Fibroblast of lung (primary cell): Measurements from ENCODE around the gene IP6K2. TPM values are rescaled to one million over a fixed set of nuclear protein-coding genes. Genes with fewer than 3 reads are reported as not detected.

ENCODE experiments used
- DNase-seq, 2 donors: peaks; one replicate each; pipeline versions ENCODE4 v3.0.0 to v3.0.0-alpha.2; 2010; ENCODE audit warnings: low read depth in 2 of 2
- H2AFZ ChIP-seq: 2 replicates; pipeline ENCODE4 v1.5.1; 2012; ENCODE audit warnings: low read length, control low read depth, inconsistent platforms
- H3K27ac ChIP-seq: 2 replicates; pipeline ENCODE4 v1.5.1; 2011; ENCODE audit warnings: low read length, control low read depth; ENCODE audit not compliant: insufficient read depth
- H3K27me3 ChIP-seq: 2 replicates; pipeline ENCODE4 v1.5.1; 2011; ENCODE audit warnings: mild to moderate bottlenecking, low read length; ENCODE audit not compliant: control insufficient read depth, insufficient read depth
- H3K36me3 ChIP-seq: 2 replicates; pipeline ENCODE4 v1.5.1; 2011; ENCODE audit warnings: low read length; ENCODE audit not compliant: control insufficient read depth, insufficient read depth
- H3K4me1 ChIP-seq: 2 replicates; pipeline ENCODE4 v1.5.1; 2011; ENCODE audit warnings: low read length; ENCODE audit not compliant: control insufficient read depth, insufficient read depth; ENCODE audit errors: extremely low read depth
- H3K4me2 ChIP-seq: 2 replicates; pipeline ENCODE4 v1.5.1; 2011; ENCODE audit warnings: low read length, control low read depth; ENCODE audit not compliant: insufficient read depth; ENCODE audit errors: extremely low read depth
- H3K4me3 ChIP-seq, 4 experiments: fragments of 200-600 bp in 1 of 4; sonication (generic) in 1 of 4; replicated peaks in 1 of 4; 2 replicates each; pipeline ENCODE4 v1.5.1; 2011 to 2016; ENCODE audit warnings: low read length in 4 of 4, low read depth in 3 of 4, mild to moderate bottlenecking in 3 of 4, control low read depth in 2 of 4, inconsistent platforms in 1 of 4, mixed read lengths in 1 of 4; ENCODE audit not compliant: insufficient read depth in 1 of 4; ENCODE audit errors: control extremely low read depth in 1 of 4
- H3K79me2 ChIP-seq: 2 replicates; pipeline ENCODE4 v1.5.1; 2012; ENCODE audit warnings: mild to moderate bottlenecking, low read length, inconsistent platforms; ENCODE audit not compliant: control insufficient read depth, insufficient read depth
- H3K9ac ChIP-seq: 2 replicates; pipeline ENCODE4 v1.5.1; 2011; ENCODE audit warnings: mild to moderate bottlenecking, low read length, control low read depth; ENCODE audit not compliant: insufficient read depth
- H3K9me3 ChIP-seq: 2 replicates; pipeline ENCODE4 v1.5.1; 2012; ENCODE audit warnings: low read depth, low read length; ENCODE audit not compliant: control insufficient read depth, insufficient read depth
- H4K20me1 ChIP-seq: 2 replicates; pipeline ENCODE4 v1.5.1; 2011; ENCODE audit warnings: low read length; ENCODE audit not compliant: control insufficient read depth, insufficient read depth; ENCODE audit errors: extremely low read depth
- CTCF ChIP-seq, 2 donors: IDR thresholded peaks in 1 of 2; conservative IDR thresholded peaks in 1 of 2; 1 replicate in 1 of 2; 2 replicates in 1 of 2; pipeline ENCODE4 v1.5.1; 2011 to 2012; ENCODE audit warnings: low read length in 2 of 2, control low read depth in 1 of 2, inconsistent platforms in 1 of 2, low read depth in 1 of 2, mild to moderate bottlenecking in 1 of 2
- EZH2 ChIP-seq: IDR thresholded peaks from 2 replicates; pipeline ENCODE4 v1.5.1; 2012; ENCODE audit warnings: low read length, control low read depth, mild to moderate bottlenecking; ENCODE audit errors: missing control alignments
- polyA plus RNA-seq, 2 donors: library from polyadenylated mRNA; depleted of rRNA in 1 of 2; stranded (reverse) in 1 of 2; unstranded in 1 of 2; fragments of >200 nt; gene quantifications; 2 replicates each; pipeline ENCODE4 v1.2.1, GENCODE V29; 2011 to 2012; ENCODE audit warnings: missing spikeins in 1 of 2
- total RNA-seq: library from RNA; depleted of rRNA; stranded (reverse); fragments of >200 nt; gene quantifications from 2 replicates; pipeline ENCODE4 v1.2.1, GENCODE V29; 2014

Gene IP6K2
- total and polyA plus RNA-seq, 2 donors (not counting 1 experiment from before 2014, with no cell fraction given) = 53.5 to 58.9 TPM

GRCh38 chr3:48685603-48686511 is 31.2 kb downstream of the IP6K2 start, which contains the start of gene NCKIPSD:
NCKIPSD (minus strand) TSS chr3:48685915; CDS start chr3:48685807, 108 bp downstream.
- H3K4me1 ChIP-seq = peaks cover 19% of the 10 kb centered on the region
- H3K79me2 ChIP-seq = peaks cover 14% of the 10 kb centered on the region
- H3K4me3 ChIP-seq = peak within 1 kb of the TSS; percentile 78 to 89 (median 84)
- peak; percentile 64 to 65 for TF ChIP-seq CTCF (conservative IDR thresholded peaks at IDR 0.05 in 1 of 2, IDR thresholded peaks at IDR 0.05 in 1 of 2; ENCODE audit: low read depth in 1 of 2, low read length in 2 of 2)
- no peak for TF ChIP-seq EZH2
- H3K9ac ChIP-seq = peak within 1 kb of the TSS; percentile 78
- DNase-seq = peak; percentile 71 to 76
- peak within 1 kb of the TSS; percentile 97 for H3K4me2 ChIP-seq
- H3K27me3 ChIP-seq = no peaks in the 10 kb centered on the region
- H3K27ac ChIP-seq = peak within 1 kb of the TSS; percentile 54
- H4K20me1 ChIP-seq = no peaks in the 10 kb centered on the region
- H2AFZ ChIP-seq = peak within 1 kb of the TSS; percentile 89
- peaks cover 37% of the 10 kb centered on the region for H3K36me3 ChIP-seq
- no peaks in the 10 kb centered on the region for H3K9me3 ChIP-seq

GRCh38 chr3:48685293-48685602 is 31.8 kb downstream of the IP6K2 start:
- Histone ChIP-seq H3K4me2 (peak overlapping the region; percentile 95), H3K27ac (peak overlapping the region; percentile 54), H3K36me3 (peaks cover 39% of the 10 kb centered on the region), H4K20me1 (no peaks in the 10 kb centered on the region), H2AFZ (peak overlapping the region; percentile 89), H3K9me3 (no peaks in the 10 kb centered on the region), H3K27me3 (no peaks in the 10 kb centered on the region), H3K9ac (peak overlapping the region; percentile 78), H3K4me3 (peak overlapping the region; percentile 78 to 89 (median 84)), H3K4me1 (peaks cover 19% of the 10 kb centered on the region), H3K79me2 (peaks cover 14% of the 10 kb centered on the region)
- TF ChIP-seq CTCF (conservative IDR thresholded peaks at IDR 0.05 in 1 of 2, IDR thresholded peaks at IDR 0.05 in 1 of 2; ENCODE audit: low read depth in 1 of 2, low read length in 2 of 2) (no peak), EZH2 (no peak)
- DNase-seq = no peak

- peak overlapping the region; percentile 97 for H3K4me2 ChIP-seq
- H3K4me1 ChIP-seq = peaks cover 19% of the 10 kb centered on the region
- no peaks in the 10 kb centered on the region for H3K9me3 ChIP-seq
- DNase-seq = peak in 1 of 2 donors; percentile 36
- H3K27me3 ChIP-seq = no peaks in the 10 kb centered on the region
- peak overlapping the region; percentile 11 for H2AFZ ChIP-seq
- TF ChIP-seq CTCF (conservative IDR thresholded peaks at IDR 0.05 in 1 of 2, IDR thresholded peaks at IDR 0.05 in 1 of 2; ENCODE audit: low read depth in 1 of 2, low read length in 2 of 2) (no peak), EZH2 (no peak)
- peaks cover 14% of the 10 kb centered on the region for H3K79me2 ChIP-seq
- H3K27ac ChIP-seq = no peak overlapping the region
- H3K9ac ChIP-seq = peak overlapping the region; percentile 10
- H4K20me1 ChIP-seq = no peaks in the 10 kb centered on the region
- peaks cover 40% of the 10 kb centered on the region for H3K36me3 ChIP-seq
- H3K4me3 ChIP-seq = peak overlapping the region; percentile 33 to 84 (median 62)
Observed at GRCh38 chr3:48684480-48685143, 32.4 kb downstream of the IP6K2 start.
